H1 (cell line): Measurements from ENCODE around the gene CIRBP.

Experiments used
- BCL11A ChIP-seq, 2 experiments: IDR thresholded peaks; one replicate each; pipeline ENCODE4 v1.6.1; 2011; ENCODE audit warnings: low read depth in 2 of 2, low read length in 2 of 2, mild to moderate bottlenecking in 2 of 2
- CREB1 ChIP-seq: IDR thresholded peaks from 2 replicates; pipeline ENCODE4 v1.6.1; 2012; ENCODE audit warnings: inconsistent platforms
- HDAC2 ChIP-seq, 2 experiments: fragments of 300-600 bp in 1 of 2; sonication (generic) in 1 of 2; IDR thresholded peaks; 2 replicates each; pipeline ENCODE4 v1.6.1; 2011 to 2012; ENCODE audit warnings: low read depth in 2 of 2, low read length in 2 of 2, mild to moderate bottlenecking in 2 of 2, moderate library complexity in 2 of 2, borderline replicate concordance in 1 of 2, inconsistent platforms in 1 of 2
- JUN ChIP-seq: IDR thresholded peaks from 2 replicates; pipeline ENCODE4 v1.6.1; 2011; ENCODE audit warnings: low read depth, mild to moderate bottlenecking, improper control_type of control experiment, low read length
- SIX5 ChIP-seq: IDR thresholded peaks from 2 replicates; pipeline ENCODE4 v1.6.1; 2011; ENCODE audit warnings: mild to moderate bottlenecking, low read depth, low read length
- TF ChIP-seq, protein P1 (sequence below), 3 experiments: IDR thresholded peaks; 1 replicate in 2 of 3; 2 replicates in 1 of 3; pipeline versions ENCODE4 v1.5.1 to v1.6.1; 2011; ENCODE audit warnings: low read length in 3 of 3, mild to moderate bottlenecking in 3 of 3, inconsistent platforms in 2 of 3, low read depth in 1 of 3, moderate library complexity in 1 of 3; ENCODE audit not compliant: insufficient read depth in 1 of 3; ENCODE audit errors: control extremely low read depth in 1 of 3

DNA sequence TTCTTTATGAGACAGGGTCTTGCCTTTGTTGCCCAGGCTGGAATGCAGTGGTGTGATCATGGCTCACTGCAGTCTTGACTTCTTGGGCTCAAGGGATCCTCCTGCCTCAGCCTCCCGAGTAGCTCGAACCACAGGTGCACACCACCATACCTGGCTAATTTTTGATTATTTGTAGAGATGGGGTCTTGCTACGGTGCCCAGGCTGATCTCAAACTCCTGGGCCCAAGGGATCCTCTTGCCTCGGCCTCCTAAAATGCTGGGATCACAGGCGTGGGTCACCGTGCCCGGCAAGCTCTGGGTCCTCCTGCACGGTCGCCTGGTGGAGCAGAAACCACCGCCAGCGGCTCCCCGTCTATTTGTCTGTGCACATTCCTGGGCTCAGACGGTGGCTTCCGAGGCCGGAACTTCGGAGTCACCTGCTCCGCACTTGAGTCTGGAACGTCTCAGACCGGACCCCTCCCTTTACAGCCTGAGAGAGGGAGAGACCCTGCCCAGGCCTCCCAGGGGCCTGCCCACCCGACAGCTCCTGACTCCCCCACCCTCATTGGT, 38.7 kb downstream of the CIRBP start:
- TF ChIP-seq SIX5 (no peak), BCL11A (IDR thresholded peaks at IDR 0.05; ENCODE audit: low read depth in 2 of 2, low read length in 2 of 2) (no peak), CREB1 (no peak), HDAC2 (IDR thresholded peaks at IDR 0.05; ENCODE audit: borderline replicate concordance in 1 of 2, low read depth in 2 of 2, low read length in 2 of 2) (no peak), JUN (no peak)
- TF ChIP-seq, protein P1, sequence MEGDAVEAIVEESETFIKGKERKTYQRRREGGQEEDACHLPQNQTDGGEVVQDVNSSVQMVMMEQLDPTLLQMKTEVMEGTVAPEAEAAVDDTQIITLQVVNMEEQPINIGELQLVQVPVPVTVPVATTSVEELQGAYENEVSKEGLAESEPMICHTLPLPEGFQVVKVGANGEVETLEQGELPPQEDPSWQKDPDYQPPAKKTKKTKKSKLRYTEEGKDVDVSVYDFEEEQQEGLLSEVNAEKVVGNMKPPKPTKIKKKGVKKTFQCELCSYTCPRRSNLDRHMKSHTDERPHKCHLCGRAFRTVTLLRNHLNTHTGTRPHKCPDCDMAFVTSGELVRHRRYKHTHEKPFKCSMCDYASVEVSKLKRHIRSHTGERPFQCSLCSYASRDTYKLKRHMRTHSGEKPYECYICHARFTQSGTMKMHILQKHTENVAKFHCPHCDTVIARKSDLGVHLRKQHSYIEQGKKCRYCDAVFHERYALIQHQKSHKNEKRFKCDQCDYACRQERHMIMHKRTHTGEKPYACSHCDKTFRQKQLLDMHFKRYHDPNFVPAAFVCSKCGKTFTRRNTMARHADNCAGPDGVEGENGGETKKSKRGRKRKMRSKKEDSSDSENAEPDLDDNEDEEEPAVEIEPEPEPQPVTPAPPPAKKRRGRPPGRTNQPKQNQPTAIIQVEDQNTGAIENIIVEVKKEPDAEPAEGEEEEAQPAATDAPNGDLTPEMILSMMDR (IDR thresholded peaks at IDR 0.05; ENCODE audit: control extremely low read depth in 1 of 3, insufficient read depth in 1 of 3, low read depth in 1 of 3, low read length in 3 of 3), result no peak
